Vagina (tissue), 2 donors: ENCODE results near the gene SIGLEC1.

Experiments used
- POLR2A ChIP-seq, 2 donors: fragments of 450-650 bp; IDR thresholded peaks; one replicate each; pipeline ENCODE4 v1.6.1; 2017; ENCODE audit warnings: antibody characterized with exemption in 2 of 2, mild to moderate bottlenecking in 2 of 2, moderate library complexity in 2 of 2
- TF ChIP-seq, protein P1 (sequence below), 3 experiments: fragments of 450-650 bp in 2 of 3; fragments of 200-600 bp in 1 of 3; sonication (generic) in 1 of 3; IDR thresholded peaks; one replicate each; pipeline ENCODE4 v1.5.1; 2017 to 2019; ENCODE audit warnings: antibody characterized with exemption in 3 of 3, mild to moderate bottlenecking in 2 of 3, moderate library complexity in 2 of 3

GRCh38 chr20:3669710-3670367, 42.6 kb downstream of the SIGLEC1 start:
- TF ChIP-seq, protein P1, sequence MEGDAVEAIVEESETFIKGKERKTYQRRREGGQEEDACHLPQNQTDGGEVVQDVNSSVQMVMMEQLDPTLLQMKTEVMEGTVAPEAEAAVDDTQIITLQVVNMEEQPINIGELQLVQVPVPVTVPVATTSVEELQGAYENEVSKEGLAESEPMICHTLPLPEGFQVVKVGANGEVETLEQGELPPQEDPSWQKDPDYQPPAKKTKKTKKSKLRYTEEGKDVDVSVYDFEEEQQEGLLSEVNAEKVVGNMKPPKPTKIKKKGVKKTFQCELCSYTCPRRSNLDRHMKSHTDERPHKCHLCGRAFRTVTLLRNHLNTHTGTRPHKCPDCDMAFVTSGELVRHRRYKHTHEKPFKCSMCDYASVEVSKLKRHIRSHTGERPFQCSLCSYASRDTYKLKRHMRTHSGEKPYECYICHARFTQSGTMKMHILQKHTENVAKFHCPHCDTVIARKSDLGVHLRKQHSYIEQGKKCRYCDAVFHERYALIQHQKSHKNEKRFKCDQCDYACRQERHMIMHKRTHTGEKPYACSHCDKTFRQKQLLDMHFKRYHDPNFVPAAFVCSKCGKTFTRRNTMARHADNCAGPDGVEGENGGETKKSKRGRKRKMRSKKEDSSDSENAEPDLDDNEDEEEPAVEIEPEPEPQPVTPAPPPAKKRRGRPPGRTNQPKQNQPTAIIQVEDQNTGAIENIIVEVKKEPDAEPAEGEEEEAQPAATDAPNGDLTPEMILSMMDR (IDR thresholded peaks at IDR 0.05), result no peak
- no peak for TF ChIP-seq POLR2A (IDR thresholded peaks at IDR 0.05)
